A673 (cell line): ENCODE measurements around the gene LONP2. TPM values are rescaled to one million over a fixed set of nuclear protein-coding genes. Genes with fewer than 3 reads are reported as not detected.
A peak's percentile ranks its signal among the peaks of the same experiment; 100 is the strongest.

Source experiments
- BruUV-seq: library from RNA; stranded (reverse); fragments of 400-500 nt; replicated peaks from 2 replicates; lab custom pipeline; 2021; lab: Mats Ljungman, UMichigan
- CTCF ChIA-PET: fragments of 300-600 bp; sonication (Branson Sonifier 250); formaldehyde crosslinking; loops from one replicate; lab custom pipeline; 2022; ENCODE audit warnings: antibody characterized with exemption; lab: Charles Lee
- POLR2A ChIA-PET: fragments of 300-600 bp; sonication (Branson Sonifier 250); formaldehyde crosslinking; loops from one replicate; lab custom pipeline; 2022; ENCODE audit warnings: antibody characterized with exemption; ENCODE audit not compliant: low non-redundant PET; lab: Charles Lee
- DNase-seq: peaks from one replicate; pipeline ENCODE4 v3.0.0-alpha.2; 2015; ENCODE audit warnings: low spot score
- H3K27ac ChIP-seq: fragments of 200-600 bp; sonication (generic); 2 replicates; pipeline ENCODE4 v1.5.1; 2016; ENCODE audit warnings: mixed run types, low read depth, mild to moderate bottlenecking, mixed read lengths, antibody characterized with exemption, low read length; ENCODE audit not compliant: poor library complexity, severe bottlenecking
- H3K27me3 ChIP-seq: fragments of 200-600 bp; sonication (generic); replicated peaks from 2 replicates; pipeline ENCODE4 v1.6.1; 2017; ENCODE audit warnings: mixed run types, low read depth, mild to moderate bottlenecking, mixed read lengths, antibody characterized with exemption, low read length; ENCODE audit not compliant: insufficient read depth, poor library complexity
- H3K36me3 ChIP-seq: fragments of 200-600 bp; sonication (generic); 2 replicates; pipeline ENCODE4 v1.6.1; 2016; ENCODE audit warnings: mixed run types, mild to moderate bottlenecking, mixed read lengths, antibody characterized with exemption, low read length; ENCODE audit not compliant: insufficient read depth, poor library complexity, severe bottlenecking
- H3K4me1 ChIP-seq: fragments of 200-600 bp; sonication (generic); 2 replicates; pipeline ENCODE4 v1.6.1; 2017; ENCODE audit warnings: mixed run types, mild to moderate bottlenecking, mixed read lengths, antibody characterized with exemption, low read length; ENCODE audit not compliant: insufficient read depth, poor library complexity, severe bottlenecking
- H3K4me3 ChIP-seq: fragments of 200-600 bp; sonication (generic); 2 replicates; pipeline ENCODE4 v1.5.1; 2016; ENCODE audit warnings: low read depth, mixed run types, mild to moderate bottlenecking, mixed read lengths, low read length; ENCODE audit not compliant: poor library complexity, severe bottlenecking
- H3K9me3 ChIP-seq: fragments of 200-600 bp; sonication (generic); 2 replicates; pipeline ENCODE4 v1.6.1; 2016; ENCODE audit warnings: mixed run types, low read depth, mild to moderate bottlenecking, mixed read lengths, antibody characterized with exemption, low read length; ENCODE audit not compliant: poor library complexity, severe bottlenecking
- CTCF ChIP-seq: fragments of 300-800, 200-600 bp; sonication (generic); conservative IDR thresholded peaks from 2 replicates; pipeline ENCODE4 v1.5.1; 2017; ENCODE audit warnings: low read depth, mild to moderate bottlenecking, antibody characterized with exemption, low read length, moderate library complexity, mixed read lengths
- EZH2 ChIP-seq: fragments of 200-600 bp; sonication (generic); IDR thresholded peaks from 2 replicates; pipeline ENCODE4 v1.6.1; 2017; ENCODE audit warnings: borderline replicate concordance, low read depth, mild to moderate bottlenecking, mixed read lengths, antibody characterized with exemption, low read length; ENCODE audit not compliant: poor library complexity, severe bottlenecking
- intact Hi-C: fragments of 100-400 bp; cut with micrococcal nuclease; formaldehyde crosslinking; loops from one replicate; pipeline ENCODE4 v1.10.0; 2022; ENCODE audit not compliant: unreplicated experiment
- total RNA-seq: library from RNA; stranded (reverse); gene quantifications from 2 replicates; pipeline ENCODE4 v1.2.3, GENCODE V29; 2021

The LONP2 gene
- total RNA-seq, 1 experiment from 2014 or later = 48.8 TPM

DNA sequence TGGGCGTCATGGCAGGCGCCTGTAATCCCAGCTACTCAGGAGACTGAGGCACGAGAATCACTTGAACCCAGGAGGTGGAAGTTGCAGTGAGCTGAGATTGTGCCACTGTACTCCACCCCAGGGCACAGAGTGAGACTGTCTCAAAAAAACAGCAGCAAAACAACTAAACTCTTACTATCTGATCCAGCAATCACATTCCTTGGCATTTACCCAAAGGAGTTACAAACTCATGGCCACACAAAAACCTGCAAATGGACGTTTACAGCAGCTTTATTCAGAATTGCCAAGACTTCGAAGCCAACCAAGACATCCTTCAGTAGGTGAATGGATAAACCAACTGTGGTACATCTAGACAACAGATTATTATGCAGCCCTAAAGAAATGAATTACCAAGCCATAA is 137.1 kb downstream of the LONP2 start:
- Histone ChIP-seq H3K27me3 (no peaks in the 10 kb centered on the region), H3K4me1 (peaks cover 38% of the 10 kb centered on the region), H3K9me3 (no peaks in the 10 kb centered on the region), H3K36me3 (no peaks in the 10 kb centered on the region), H3K4me3 (no peak overlapping the region), H3K27ac (no peak overlapping the region)
- intact Hi-C loops = no loop called here
- CTCF ChIA-PET = no interaction called here
- no peak for DNase-seq
- TF ChIP-seq CTCF (no peak), EZH2 (no peak)
- BruUV-seq = no TSS peak
- POLR2A ChIA-PET = no interaction called here

DNA sequence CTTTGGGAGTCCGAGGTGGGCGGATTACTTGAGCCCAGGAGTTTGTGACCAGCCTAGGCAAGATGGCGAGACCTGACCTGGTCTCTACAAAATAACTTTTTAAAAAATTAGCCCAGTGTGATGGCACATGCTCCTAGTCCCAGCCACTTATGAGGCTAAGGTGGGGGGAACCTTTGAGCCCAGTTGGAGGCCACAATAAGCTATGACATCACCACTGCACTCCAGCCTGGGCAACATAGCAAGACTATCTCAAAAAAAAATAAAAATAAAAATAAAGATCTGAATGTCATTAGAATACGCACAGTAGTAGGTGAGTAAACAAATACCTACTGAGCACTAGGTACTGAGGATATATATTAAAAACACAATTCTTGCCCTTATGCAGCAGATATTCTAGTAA is 138.0 kb downstream of the LONP2 start:
- TF ChIP-seq EZH2 = no peak
- TF ChIP-seq CTCF = no peak
- DNase-seq = no peak
- no peak overlapping the region for H3K4me3 ChIP-seq
- ChIA-PET CTCF (no interaction called here), POLR2A (interaction anchor here (0.6 kb wide), 1 partner anchor 907 kb away, joined by 3 read pairs; no protein-coding TSS in a partner anchor)
- H3K27ac ChIP-seq = no peak overlapping the region
- no peaks in the 10 kb centered on the region for H3K9me3 ChIP-seq
- BruUV-seq = no TSS peak
- H3K4me1 ChIP-seq = peaks cover 31% of the 10 kb centered on the region
- intact Hi-C loops = no loop called here
- H3K36me3 ChIP-seq = no peaks in the 10 kb centered on the region
- H3K27me3 ChIP-seq = no peaks in the 10 kb centered on the region

DNA sequence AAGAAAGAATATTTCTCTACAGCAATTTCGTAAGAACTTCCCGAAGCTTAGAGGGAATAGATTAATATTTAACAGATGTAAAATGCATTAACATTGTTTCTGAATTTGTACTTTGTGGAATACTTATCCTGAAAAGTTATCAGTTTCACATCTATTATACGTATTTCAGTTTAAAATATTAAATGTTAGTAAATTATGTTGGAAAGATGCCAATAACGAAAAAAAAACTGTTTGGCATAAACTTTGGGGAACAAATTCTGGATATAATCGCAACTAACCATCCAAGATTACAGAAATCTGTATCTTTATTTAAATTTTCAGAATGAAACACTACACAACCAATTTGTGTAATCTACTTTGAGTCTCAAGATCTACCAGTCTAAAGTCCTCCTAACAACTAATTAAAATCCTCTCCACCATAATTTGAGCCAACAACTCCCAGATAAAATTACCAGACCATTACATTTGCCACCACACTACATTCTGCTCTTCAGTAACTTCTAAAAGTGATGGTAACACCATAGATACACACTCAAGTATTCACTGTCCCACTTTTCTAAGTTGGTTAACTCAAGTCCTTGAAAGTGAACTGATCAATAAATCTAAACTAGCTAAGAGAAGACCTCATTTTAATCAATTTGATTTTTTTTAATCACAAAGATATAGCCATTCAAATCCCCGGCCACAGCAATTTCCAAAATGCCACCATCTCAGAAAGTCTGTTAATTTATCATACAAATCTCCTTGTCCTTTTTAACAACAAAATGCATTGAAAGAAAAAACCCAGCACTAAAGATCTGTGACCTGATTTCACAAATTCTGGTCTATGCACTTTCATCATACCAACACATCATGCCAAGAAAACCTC is 139.1 kb downstream of the LONP2 start:
- Histone ChIP-seq H3K36me3 (no peaks in the 10 kb centered on the region), H3K27ac (peak overlapping the region; percentile 9), H3K9me3 (no peaks in the 10 kb centered on the region), H3K4me3 (peak overlapping the region; percentile 64), H3K27me3 (no peaks in the 10 kb centered on the region), H3K4me1 (peaks cover 25% of the 10 kb centered on the region)
- no peak for TF ChIP-seq EZH2
- no peak for TF ChIP-seq CTCF
- intact Hi-C loops = no loop called here
- CTCF ChIA-PET = interaction anchor here (0.5 kb wide), 1 partner anchor 17 kb away, joined by 11 read pairs; no protein-coding TSS in a partner anchor
- POLR2A ChIA-PET = interaction anchor here (0.7 kb wide), 1 partner anchor 17 kb away, joined by 6 read pairs; no protein-coding TSS in a partner anchor
- no TSS peak for BruUV-seq
- DNase-seq = no peak
